Neural progenitor cell (in vitro differentiated cells): Measurements from ENCODE around the gene TMEM53.

ENCODE experiments used
- EZH2 ChIP-seq: fragments of 200-600 bp; sonication (generic); IDR thresholded peaks from 2 replicates; pipeline ENCODE4 v1.6.1; 2017; ENCODE audit warnings: antibody characterized with exemption, mild to moderate bottlenecking, moderate library complexity
- EZH2phosphoT487 ChIP-seq: fragments of 200-600 bp; sonication (generic); IDR thresholded peaks from 2 replicates; pipeline ENCODE4 v1.6.1; 2017; ENCODE audit warnings: antibody characterized with exemption
- TF ChIP-seq, protein P1 (sequence below): fragments of 200-600 bp; sonication (generic); IDR thresholded peaks from 2 replicates; pipeline ENCODE4 v1.5.1; 2017; ENCODE audit warnings: antibody characterized with exemption, mild to moderate bottlenecking

DNA sequence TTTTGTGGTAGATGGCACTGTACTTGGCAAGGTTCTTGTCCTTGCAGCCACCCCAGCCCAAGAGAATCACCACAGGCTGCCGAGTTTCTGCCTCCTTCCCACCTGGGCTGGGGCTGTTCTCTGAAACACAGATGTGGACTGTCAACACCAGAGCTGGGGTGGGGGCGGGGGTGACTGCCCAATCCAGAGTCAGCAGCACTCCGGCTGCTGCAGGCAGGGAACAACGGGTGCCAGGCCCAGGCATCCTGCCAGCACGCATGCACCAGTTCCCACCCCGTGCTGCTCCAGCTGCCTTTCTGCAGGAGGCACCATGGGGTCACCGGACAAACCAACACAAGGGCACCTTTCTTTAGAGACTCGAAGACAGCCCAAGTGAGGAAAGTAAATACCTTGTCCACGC lies 14.1 kb downstream of the TMEM53 start:
- TF ChIP-seq, protein P1, sequence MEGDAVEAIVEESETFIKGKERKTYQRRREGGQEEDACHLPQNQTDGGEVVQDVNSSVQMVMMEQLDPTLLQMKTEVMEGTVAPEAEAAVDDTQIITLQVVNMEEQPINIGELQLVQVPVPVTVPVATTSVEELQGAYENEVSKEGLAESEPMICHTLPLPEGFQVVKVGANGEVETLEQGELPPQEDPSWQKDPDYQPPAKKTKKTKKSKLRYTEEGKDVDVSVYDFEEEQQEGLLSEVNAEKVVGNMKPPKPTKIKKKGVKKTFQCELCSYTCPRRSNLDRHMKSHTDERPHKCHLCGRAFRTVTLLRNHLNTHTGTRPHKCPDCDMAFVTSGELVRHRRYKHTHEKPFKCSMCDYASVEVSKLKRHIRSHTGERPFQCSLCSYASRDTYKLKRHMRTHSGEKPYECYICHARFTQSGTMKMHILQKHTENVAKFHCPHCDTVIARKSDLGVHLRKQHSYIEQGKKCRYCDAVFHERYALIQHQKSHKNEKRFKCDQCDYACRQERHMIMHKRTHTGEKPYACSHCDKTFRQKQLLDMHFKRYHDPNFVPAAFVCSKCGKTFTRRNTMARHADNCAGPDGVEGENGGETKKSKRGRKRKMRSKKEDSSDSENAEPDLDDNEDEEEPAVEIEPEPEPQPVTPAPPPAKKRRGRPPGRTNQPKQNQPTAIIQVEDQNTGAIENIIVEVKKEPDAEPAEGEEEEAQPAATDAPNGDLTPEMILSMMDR = no peak
- no peak for TF ChIP-seq EZH2phosphoT487
- TF ChIP-seq EZH2 = no peak
